ENCODE results near the gene KIF22.

Gene KIF22

DNA sequence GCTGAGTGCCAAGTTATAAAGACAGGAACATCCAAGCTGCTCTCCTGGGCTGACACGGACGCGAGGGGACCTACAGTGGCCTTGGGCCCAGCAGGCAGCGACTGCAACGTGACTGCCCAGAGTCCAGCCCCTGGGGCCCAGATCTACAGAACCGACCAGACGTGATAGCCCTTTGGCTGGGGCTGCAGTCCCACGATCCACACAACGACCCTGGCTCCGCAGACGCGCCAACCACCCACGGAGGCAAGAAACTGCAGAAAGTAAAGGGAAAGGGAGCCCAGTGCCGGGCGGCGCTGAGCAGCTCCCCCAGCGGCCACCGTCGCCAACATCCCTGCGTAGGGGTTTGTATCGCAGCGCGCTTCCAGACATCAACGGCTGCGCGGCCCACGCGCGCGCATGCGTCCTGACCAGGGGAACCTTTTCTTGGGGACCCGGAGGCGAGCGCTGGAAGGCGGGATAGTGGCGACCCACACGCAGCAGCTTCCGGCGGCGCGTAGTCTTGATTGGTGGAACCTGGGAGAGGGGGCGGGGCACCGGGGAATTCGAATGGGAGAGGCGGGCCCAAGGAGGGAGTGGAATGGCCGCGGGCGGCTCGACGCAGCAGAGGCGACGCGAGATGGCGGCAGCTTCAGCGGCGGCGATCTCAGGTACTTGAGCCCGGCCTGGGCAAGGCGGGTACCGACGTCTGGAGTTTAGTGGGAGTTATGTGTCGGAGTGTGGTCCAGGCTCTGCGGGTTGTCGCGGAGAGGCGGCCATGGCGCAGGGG lies at the start of gene KIF22:
KIF22 (plus strand) TSS at position 569 of the 766 bp plus-strand sequence; CDS start at position 578, 9 bp downstream.
- Histone ChIP-seq H3K4me2 (ENCODE audit: low read depth, low read length, poor library complexity, severe bottlenecking) (peak within 1 kb of the TSS; percentile 95), H2AFZ (ENCODE audit: low read depth, low read length, severe bottlenecking) (peak within 1 kb of the TSS; percentile 84), H4K20me1 (ENCODE audit: low read depth, low read length) (peaks cover 7% of the 10 kb centered on the region; the same call in 1 of the 2 replicates), H3F3A (ENCODE audit: insufficient read depth) (peaks cover 4% of the 10 kb centered on the region; the same call in 1 of the 2 replicates), H3K79me2 (ENCODE audit: insufficient read depth, low read length) (peaks cover 48% of the 10 kb centered on the region), H3K27ac (ENCODE audit: low read depth, low read length) (peak within 1 kb of the TSS; percentile 74), H3K36me3 (ENCODE audit: low read length) (peaks cover 7% of the 10 kb centered on the region; the same call in 1 of the 2 replicates), H3K9me3 (ENCODE audit: insufficient read depth, low read length) (no peaks in the 10 kb centered on the region), H3K9ac (ENCODE audit: low read length) (peak within 1 kb of the TSS; percentile 99), H3K27me3 (ENCODE audit: low read length) (no peaks in the 10 kb centered on the region), H3K4me3 (ENCODE audit: insufficient read depth, low read length, poor library complexity, severe bottlenecking) (peak within 1 kb of the TSS; percentile 88), H3K9me2 (replicated peaks; ENCODE audit: insufficient read depth, low read length) (no peaks in the 10 kb centered on the region)
- TF ChIP-seq, protein P1, sequence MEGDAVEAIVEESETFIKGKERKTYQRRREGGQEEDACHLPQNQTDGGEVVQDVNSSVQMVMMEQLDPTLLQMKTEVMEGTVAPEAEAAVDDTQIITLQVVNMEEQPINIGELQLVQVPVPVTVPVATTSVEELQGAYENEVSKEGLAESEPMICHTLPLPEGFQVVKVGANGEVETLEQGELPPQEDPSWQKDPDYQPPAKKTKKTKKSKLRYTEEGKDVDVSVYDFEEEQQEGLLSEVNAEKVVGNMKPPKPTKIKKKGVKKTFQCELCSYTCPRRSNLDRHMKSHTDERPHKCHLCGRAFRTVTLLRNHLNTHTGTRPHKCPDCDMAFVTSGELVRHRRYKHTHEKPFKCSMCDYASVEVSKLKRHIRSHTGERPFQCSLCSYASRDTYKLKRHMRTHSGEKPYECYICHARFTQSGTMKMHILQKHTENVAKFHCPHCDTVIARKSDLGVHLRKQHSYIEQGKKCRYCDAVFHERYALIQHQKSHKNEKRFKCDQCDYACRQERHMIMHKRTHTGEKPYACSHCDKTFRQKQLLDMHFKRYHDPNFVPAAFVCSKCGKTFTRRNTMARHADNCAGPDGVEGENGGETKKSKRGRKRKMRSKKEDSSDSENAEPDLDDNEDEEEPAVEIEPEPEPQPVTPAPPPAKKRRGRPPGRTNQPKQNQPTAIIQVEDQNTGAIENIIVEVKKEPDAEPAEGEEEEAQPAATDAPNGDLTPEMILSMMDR (IDR thresholded peaks at IDR 0.05; ENCODE audit: insufficient read depth, low read length, poor library complexity, severe bottlenecking) = peak; percentile 44
- no peak for TF ChIP-seq EZH2phosphoT487 (conservative IDR thresholded peaks at IDR 0.05; ENCODE audit: low read length)

DNA sequence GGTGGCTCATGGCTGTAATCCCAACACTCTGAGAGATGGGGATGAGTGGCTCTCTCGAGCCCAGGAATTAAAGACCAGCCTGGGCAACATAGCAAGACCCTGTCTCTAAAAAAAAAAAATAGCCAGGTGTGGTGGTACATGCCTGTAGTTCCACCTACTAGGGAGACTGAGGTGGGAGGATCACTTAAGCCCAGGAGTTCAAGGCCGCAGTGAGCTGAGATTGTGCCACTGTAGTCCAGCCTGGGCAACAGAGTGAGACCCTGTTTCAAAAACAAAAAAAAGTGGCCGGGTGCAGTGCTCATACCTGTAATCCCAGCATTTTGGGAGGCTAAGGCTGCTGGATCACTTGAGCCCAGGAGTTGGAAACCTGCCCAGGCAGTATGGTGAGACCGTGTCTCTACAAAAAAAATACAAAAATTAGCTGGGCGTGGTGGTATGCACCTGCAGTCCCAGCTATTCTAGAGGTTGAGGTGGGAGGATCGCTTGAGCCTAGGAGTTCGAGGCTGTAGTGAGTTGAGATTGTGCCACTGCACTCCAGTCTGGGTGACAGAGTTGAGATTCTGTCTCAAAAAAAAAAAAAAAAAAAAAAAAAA lies 47.8 kb upstream of the KIF22 start:
- no peak overlapping the region for H3K4me3 ChIP-seq (ENCODE audit: insufficient read depth, low read length, poor library complexity, severe bottlenecking)
- H3K36me3 ChIP-seq (ENCODE audit: low read length) = no peaks in the 10 kb centered on the region
- no peaks in the 10 kb centered on the region for H3K27me3 ChIP-seq (ENCODE audit: low read length)
- no peaks in the 10 kb centered on the region for H3K9me2 ChIP-seq (replicated peaks; ENCODE audit: insufficient read depth, low read length)
- no peaks in the 10 kb centered on the region for H3K9me3 ChIP-seq (ENCODE audit: insufficient read depth, low read length)
- H3F3A ChIP-seq (ENCODE audit: insufficient read depth) = no peaks in the 10 kb centered on the region
- TF ChIP-seq EZH2phosphoT487 (conservative IDR thresholded peaks at IDR 0.05; ENCODE audit: low read length) = no peak
- TF ChIP-seq, protein P1 (IDR thresholded peaks at IDR 0.05; ENCODE audit: insufficient read depth, low read length, poor library complexity, severe bottlenecking) = no peak
- H3K4me2 ChIP-seq (ENCODE audit: low read depth, low read length, poor library complexity, severe bottlenecking) = no peak overlapping the region
- no peak overlapping the region for H3K9ac ChIP-seq (ENCODE audit: low read length)
- no peak overlapping the region for H2AFZ ChIP-seq (ENCODE audit: low read depth, low read length, severe bottlenecking)
- no peak overlapping the region for H3K27ac ChIP-seq (ENCODE audit: low read depth, low read length)
- H3K79me2 ChIP-seq (ENCODE audit: insufficient read depth, low read length) = no peaks in the 10 kb centered on the region
- no peaks in the 10 kb centered on the region for H4K20me1 ChIP-seq (ENCODE audit: low read depth, low read length)

DNA sequence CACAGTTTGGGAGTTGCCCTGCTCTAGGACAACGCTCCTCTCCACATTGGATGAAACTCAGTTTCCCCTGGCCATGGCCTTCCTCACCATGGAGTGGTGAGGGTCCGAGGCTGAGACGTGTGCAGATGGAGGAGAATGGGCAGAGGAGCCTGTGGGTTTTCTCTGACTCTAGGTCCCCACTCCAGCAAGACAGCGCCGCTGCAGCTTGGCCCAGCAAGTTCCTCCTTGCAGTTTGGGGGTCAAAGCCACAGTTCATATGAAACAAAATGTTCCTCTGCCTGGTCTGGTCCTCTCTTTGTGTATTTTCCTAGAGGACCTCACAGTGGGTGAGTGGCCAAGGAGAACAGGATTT lies 47.1 kb upstream of the KIF22 start:
- no peak overlapping the region for H2AFZ ChIP-seq (ENCODE audit: low read depth, low read length, severe bottlenecking)
- no peak overlapping the region for H3K4me2 ChIP-seq (ENCODE audit: low read depth, low read length, poor library complexity, severe bottlenecking)
- H3K9me3 ChIP-seq (ENCODE audit: insufficient read depth, low read length) = no peaks in the 10 kb centered on the region
- H3K36me3 ChIP-seq (ENCODE audit: low read length) = no peaks in the 10 kb centered on the region
- H4K20me1 ChIP-seq (ENCODE audit: low read depth, low read length) = no peaks in the 10 kb centered on the region
- TF ChIP-seq, protein P1 (IDR thresholded peaks at IDR 0.05; ENCODE audit: insufficient read depth, low read length, poor library complexity, severe bottlenecking) = no peak
- TF ChIP-seq EZH2phosphoT487 (conservative IDR thresholded peaks at IDR 0.05; ENCODE audit: low read length) = no peak
- H3K9ac ChIP-seq (ENCODE audit: low read length) = no peak overlapping the region
- no peaks in the 10 kb centered on the region for H3K9me2 ChIP-seq (replicated peaks; ENCODE audit: insufficient read depth, low read length)
- H3K4me3 ChIP-seq (ENCODE audit: insufficient read depth, low read length, poor library complexity, severe bottlenecking) = no peak overlapping the region
- no peaks in the 10 kb centered on the region for H3K27me3 ChIP-seq (ENCODE audit: low read length)
- H3K79me2 ChIP-seq (ENCODE audit: insufficient read depth, low read length) = no peaks in the 10 kb centered on the region
- H3F3A ChIP-seq (ENCODE audit: insufficient read depth) = no peaks in the 10 kb centered on the region
- H3K27ac ChIP-seq (ENCODE audit: low read depth, low read length) = no peak overlapping the region

Data from SU-DHL-6 (cell line).